Fibroblast of the aortic adventitia (primary cell): ENCODE results near the gene ETV3L. TPM values are rescaled to one million over a fixed set of nuclear protein-coding genes. Genes with fewer than 3 reads are reported as not detected.

ENCODE experiments used
- DNase-seq: peaks from one replicate; pipeline ENCODE4 v3.0.0-alpha.2; 2010; ENCODE audit warnings: low read depth
- H3K4me3 ChIP-seq: 2 replicates; pipeline ENCODE4 v1.5.1; 2011; ENCODE audit warnings: low read depth, mild to moderate bottlenecking, control low read depth, low read length, moderate library complexity
- CTCF ChIP-seq: IDR thresholded peaks from 2 replicates; pipeline ENCODE4 v1.5.1; 2011; ENCODE audit warnings: mild to moderate bottlenecking, low read length, control low read depth, inconsistent platforms; ENCODE audit not compliant: insufficient read depth
- total RNA-seq: library from RNA; depleted of rRNA; stranded (reverse); fragments of >200 nt; gene quantifications from 2 replicates; pipeline ENCODE4 v1.2.3, GENCODE V29; 2012; ENCODE audit warnings: low replicate concordance

Gene ETV3L
- total RNA-seq, 1 donor = not detected

- no peak overlapping the region for H3K4me3 ChIP-seq
- TF ChIP-seq CTCF = no peak
- DNase-seq = no peak
Measured at GRCh38 chr1:157091186-157091585, 8.4 kb downstream of the ETV3L start.

- H3K4me3 ChIP-seq = no peak overlapping the region
- no peak for DNase-seq
- no peak for TF ChIP-seq CTCF
Measured at GRCh38 chr1:157090771-157091170, 8.8 kb downstream of the ETV3L start.

- TF ChIP-seq CTCF = peak; percentile 93
- DNase-seq = peak; percentile 95
- peak overlapping the region; percentile 14 for H3K4me3 ChIP-seq
Measured at GRCh38 chr1:157090196-157090647, 9.4 kb downstream of the ETV3L start.

- TF ChIP-seq CTCF = no peak
- DNase-seq = no peak
- H3K4me3 ChIP-seq = no peak overlapping the region
Measured at GRCh38 chr1:157089789-157090188, 9.8 kb downstream of the ETV3L start.

DNA sequence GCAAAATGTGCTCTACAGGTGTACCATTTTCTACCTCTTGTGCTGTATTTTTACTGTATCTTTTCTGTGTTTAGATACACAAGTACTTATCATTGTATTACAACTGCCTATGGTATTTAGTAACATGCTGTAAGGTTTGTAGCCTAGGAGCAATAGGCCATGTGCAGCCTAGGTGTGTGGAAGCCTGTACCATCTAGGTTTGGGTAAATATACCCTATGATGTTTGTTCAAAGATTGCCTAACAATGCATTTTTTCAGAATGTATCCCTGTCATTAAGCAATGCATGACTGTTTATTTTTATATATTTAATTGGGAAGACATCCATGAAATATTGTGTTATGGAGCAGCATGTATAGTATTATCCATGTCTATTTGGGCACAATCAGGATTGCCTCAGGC, 11.0 kb downstream of the ETV3L start:
- TF ChIP-seq CTCF = no peak
- no peak overlapping the region for H3K4me3 ChIP-seq
- no peak for DNase-seq

GRCh38 chr1:157087030-157087429, 12.6 kb downstream of the ETV3L start:
- TF ChIP-seq CTCF = no peak
- no peak for DNase-seq
- H3K4me3 ChIP-seq = no peak overlapping the region

- H3K4me3 ChIP-seq = no peak overlapping the region
- TF ChIP-seq CTCF = no peak
- DNase-seq = no peak
Measured at GRCh38 chr1:157086299-157086698, 13.3 kb downstream of the ETV3L start.
